RWPE2 (cell line): Measurements from ENCODE around the gene CAPN8.

Source experiments
- ATAC-seq: fragments of 200-7000 bp; cut with Tn5 transposase; 3 replicates; pipeline ENCODE4 v1.9.1; 2021; ENCODE audit warnings: low read depth
- DNase-seq: peaks from one replicate; pipeline ENCODE4 v3.0.0-alpha.2; 2020; ENCODE audit warnings: low spot score
- H3K27ac ChIP-seq: fragments of 450-650 bp; 2 replicates; pipeline ENCODE4 v1.5.1; 2017; ENCODE audit warnings: mild to moderate bottlenecking; ENCODE audit not compliant: poor library complexity, severe bottlenecking
- H3K27me3 ChIP-seq: fragments of 250-450 bp; sonication (Bioruptor Pico); 2 replicates; pipeline ENCODE4 v1.5.1; 2021; ENCODE audit warnings: mild to moderate bottlenecking, moderate library complexity; ENCODE audit not compliant: insufficient read depth, poor library complexity, severe bottlenecking
- H3K36me3 ChIP-seq: fragments of 250-450 bp; sonication (Bioruptor Pico); 2 replicates; pipeline ENCODE4 v1.5.1; 2020; ENCODE audit warnings: low read depth, mild to moderate bottlenecking, moderate library complexity
- H3K4me1 ChIP-seq: fragments of 250-450 bp; sonication (Bioruptor Pico); 2 replicates; pipeline ENCODE4 v1.5.1; 2021; ENCODE audit warnings: mild to moderate bottlenecking, moderate library complexity; ENCODE audit not compliant: insufficient read depth, poor library complexity, severe bottlenecking
- H3K4me3 ChIP-seq: fragments of 250-450 bp; sonication (Bioruptor Pico); 2 replicates; pipeline ENCODE4 v1.5.1; 2021; ENCODE audit warnings: mild to moderate bottlenecking, moderate library complexity; ENCODE audit not compliant: severe bottlenecking
- H3K9me3 ChIP-seq: fragments of 250-450 bp; sonication (Bioruptor Pico); 2 replicates; pipeline ENCODE4 v1.5.1; 2021; ENCODE audit warnings: mild to moderate bottlenecking, moderate library complexity; ENCODE audit not compliant: severe bottlenecking
- CTCF ChIP-seq: fragments of 450-650 bp; IDR thresholded peaks from one replicate; pipeline ENCODE4 v1.5.1; 2017; ENCODE audit warnings: mild to moderate bottlenecking, moderate library complexity; ENCODE audit not compliant: poor library complexity, severe bottlenecking

The CAPN8 gene

GRCh38 chr1:223712850-223713474, 47.5 kb upstream of the CAPN8 start:
- Histone ChIP-seq H3K36me3 (peaks cover 28% of the 10 kb centered on the region), H3K9me3 (no peaks in the 10 kb centered on the region), H3K27me3 (no peaks in the 10 kb centered on the region), H3K4me3 (peak overlapping the region; percentile 93), H3K4me1 (peaks cover 42% of the 10 kb centered on the region), H3K27ac (peak overlapping the region; percentile 94)
- no peak for TF ChIP-seq CTCF
- DNase-seq (no peak), ATAC-seq (no peak)

- DNase-seq, result peak; percentile 67
Observed at GRCh38 chr1:223712194-223712849, 46.8 kb upstream of the CAPN8 start, which contains the start of gene CAPN2. CAPN2 (plus strand) TSS chr1:223712539; CDS start chr1:223712641, 102 bp downstream.

DNA sequence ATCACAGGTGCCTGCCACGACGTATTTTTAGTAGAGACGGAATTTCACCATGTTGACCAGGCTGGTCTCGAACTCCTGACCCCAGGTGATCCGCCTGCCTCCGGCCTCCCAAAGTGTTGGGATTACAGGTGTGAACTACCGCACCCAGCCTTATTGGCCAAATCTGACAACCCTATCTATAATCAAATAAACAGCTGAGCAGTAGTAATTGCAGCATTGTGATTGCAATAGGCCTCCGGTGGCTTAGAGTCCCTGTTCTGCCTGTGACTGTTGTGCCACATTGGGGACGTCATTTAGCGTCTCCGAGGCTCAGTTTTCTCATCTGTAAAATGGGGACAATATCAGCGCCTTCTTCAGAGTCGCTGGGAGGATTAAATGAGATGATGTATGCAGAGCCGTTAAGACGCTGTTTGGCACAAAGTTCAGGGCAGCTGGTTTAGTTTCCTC, 46.3 kb upstream of the CAPN8 start:
- Histone ChIP-seq H3K9me3 (no peaks in the 10 kb centered on the region), H3K27me3 (no peaks in the 10 kb centered on the region), H3K4me3 (peak overlapping the region; percentile 93), H3K36me3 (peaks cover 17% of the 10 kb centered on the region), H3K4me1 (peaks cover 34% of the 10 kb centered on the region), H3K27ac (peak overlapping the region; percentile 94)
- no peak for TF ChIP-seq CTCF
- no peak for ATAC-seq
- DNase-seq, result no peak

More at GRCh38 chr1:223712194-223712849, 46.8 kb upstream of the CAPN8 start, which contains the start of gene CAPN2:
- Histone ChIP-seq H3K9me3 (no peaks in the 10 kb centered on the region), H3K4me1 (peaks cover 37% of the 10 kb centered on the region), H3K27ac (peak within 1 kb of the TSS; percentile 94), H3K4me3 (peak within 1 kb of the TSS; percentile 93), H3K36me3 (peaks cover 22% of the 10 kb centered on the region), H3K27me3 (no peaks in the 10 kb centered on the region)
- peak; percentile 61 for ATAC-seq
- peak; percentile 68 for TF ChIP-seq CTCF

GRCh38 chr1:223711173-223711572, 45.7 kb upstream of the CAPN8 start:
- Histone ChIP-seq H3K4me3 (no peak overlapping the region), H3K4me1 (peaks cover 34% of the 10 kb centered on the region), H3K9me3 (no peaks in the 10 kb centered on the region), H3K36me3 (peaks cover 13% of the 10 kb centered on the region), H3K27me3 (no peaks in the 10 kb centered on the region), H3K27ac (peak overlapping the region; percentile 94)
- no peak for TF ChIP-seq CTCF
- DNase-seq, result no peak
- no peak for ATAC-seq
